Central memory CD8-positive, alpha-beta T cell (primary cell): ENCODE measurements around the gene LYST.
A peak's percentile ranks its signal among the peaks of the same experiment; 100 is the strongest.

ENCODE experiments used
- ATAC-seq: fragments of 150-1000 bp; cut with Tn5 transposase; replicated peaks from 2 replicates; pipeline ENCODE4 v1.10.0; 2022; ENCODE audit warnings: mild to moderate bottlenecking, moderate FRiP score, moderate number of reproducible peaks; ENCODE audit not compliant: poor library complexity, severe bottlenecking; ENCODE audit errors: extremely low read depth
- DNase-seq, 2 donors: peaks; one replicate each; pipeline ENCODE4 v3.0.0; 2021; ENCODE audit warnings: low spot score in 2 of 2
- H3K27ac Mint-ChIP-seq: one replicate; pipeline ENCODE4 v1.8.0; 2022; ENCODE audit warnings: low read depth, mild to moderate bottlenecking, moderate library complexity, mixed read lengths
- H3K27me3 Mint-ChIP-seq: one replicate; pipeline ENCODE4 v1.8.0; 2022; ENCODE audit warnings: mixed read lengths
- H3K36me3 Mint-ChIP-seq: one replicate; pipeline ENCODE4 v1.8.0; 2022; ENCODE audit warnings: mild to moderate bottlenecking, moderate library complexity, mixed read lengths; ENCODE audit not compliant: insufficient read depth
- H3K4me1 Mint-ChIP-seq: one replicate; pipeline ENCODE4 v1.8.0; 2022; ENCODE audit warnings: mixed read lengths
- H3K4me3 Mint-ChIP-seq: one replicate; pipeline ENCODE4 v1.8.0; 2022; ENCODE audit warnings: mild to moderate bottlenecking, moderate library complexity, mixed read lengths
- H3K9me3 Mint-ChIP-seq: one replicate; pipeline ENCODE4 v1.8.0; 2022; ENCODE audit warnings: mixed read lengths

Gene LYST

DNA sequence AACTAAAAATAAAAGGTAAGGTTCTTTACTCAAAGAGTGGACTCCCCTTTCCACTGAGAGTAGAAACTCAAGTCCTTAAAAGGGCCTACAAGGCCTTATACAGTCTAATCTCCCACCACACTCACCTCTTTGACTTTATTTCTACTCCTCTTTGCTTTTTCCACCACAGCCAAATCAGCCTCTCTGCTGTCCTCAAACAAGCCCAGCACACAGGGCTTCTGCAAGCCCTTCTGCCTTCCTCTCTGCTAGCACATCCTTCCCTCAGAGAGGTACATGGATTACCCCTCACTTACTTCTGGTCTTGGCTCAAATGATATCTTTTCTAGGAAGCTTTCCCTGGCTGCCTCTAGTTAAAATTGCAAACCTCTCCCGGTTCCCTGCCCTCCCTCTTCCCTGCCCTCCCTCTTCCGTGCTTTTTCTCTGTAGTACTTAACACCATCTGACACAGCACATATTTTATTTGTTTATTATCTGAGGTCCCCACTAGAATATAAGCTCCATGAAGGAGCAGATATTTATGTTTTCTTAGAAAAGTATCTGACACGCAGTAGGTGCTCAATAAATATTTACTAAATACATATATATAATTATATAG lies 1.7 kb downstream of the LYST start:
- Mint-ChIP-seq H3K4me1 (peaks cover 55% of the 10 kb centered on the region), H3K36me3 (peaks cover 43% of the 10 kb centered on the region), H3K9me3 (no peaks in the 10 kb centered on the region), H3K27ac (peak overlapping the region; percentile 100), H3K27me3 (no peaks in the 10 kb centered on the region), H3K4me3 (peak overlapping the region; percentile 99)
- ATAC-seq (no peak), DNase-seq (no peak)

DNA sequence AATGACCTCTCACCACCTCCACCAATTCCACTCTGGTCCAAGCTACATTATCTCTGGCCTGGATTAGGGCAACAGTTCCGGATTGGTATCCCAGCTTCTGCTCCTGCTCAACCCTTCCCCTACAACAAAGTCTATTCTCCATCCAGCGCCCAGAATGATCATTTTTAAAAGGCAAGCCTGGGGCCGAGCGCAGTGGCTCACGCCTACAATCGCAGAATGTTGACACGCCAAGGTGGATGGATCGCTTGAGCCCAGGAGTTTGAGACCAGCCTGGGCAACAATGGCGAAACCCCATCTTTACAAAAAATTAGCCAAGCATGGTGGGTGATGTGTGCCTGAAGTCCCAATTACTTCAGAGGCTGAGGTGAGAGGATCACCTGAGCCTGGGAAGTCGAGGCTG lies 2.2 kb downstream of the LYST start:
- H3K27me3 Mint-ChIP-seq, result no peaks in the 10 kb centered on the region
- peak overlapping the region; percentile 100 for H3K27ac Mint-ChIP-seq
- no peaks in the 10 kb centered on the region for H3K9me3 Mint-ChIP-seq
- peak overlapping the region; percentile 99 for H3K4me3 Mint-ChIP-seq
- no peak for DNase-seq
- no peak for ATAC-seq
- H3K4me1 Mint-ChIP-seq, result peaks cover 55% of the 10 kb centered on the region
- H3K36me3 Mint-ChIP-seq, result peaks cover 43% of the 10 kb centered on the region

DNA sequence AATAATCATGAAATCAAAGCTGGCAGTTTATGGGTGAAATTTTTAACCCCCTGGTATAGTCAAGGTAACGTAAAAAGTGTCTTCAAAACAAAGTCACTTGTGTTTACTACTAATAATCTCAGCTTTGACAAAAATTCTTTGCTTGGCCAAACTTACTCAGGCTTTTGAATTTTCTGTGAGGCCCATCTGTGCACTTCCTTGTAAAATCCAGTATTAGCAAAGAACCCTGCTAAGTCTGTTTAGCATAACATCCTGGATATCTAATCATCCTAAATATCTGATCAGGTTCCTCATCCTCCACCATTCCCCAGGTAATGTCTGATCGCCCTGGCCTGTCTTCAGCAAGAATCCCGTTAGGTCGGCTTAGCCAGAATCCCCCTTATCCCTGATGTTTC lies 3.0 kb downstream of the LYST start:
- H3K4me3 Mint-ChIP-seq, result peak overlapping the region; percentile 99
- H3K27me3 Mint-ChIP-seq, result no peaks in the 10 kb centered on the region
- peaks cover 55% of the 10 kb centered on the region for H3K4me1 Mint-ChIP-seq
- no peak for DNase-seq
- H3K36me3 Mint-ChIP-seq, result peaks cover 43% of the 10 kb centered on the region
- ATAC-seq, result no peak
- H3K27ac Mint-ChIP-seq, result peak overlapping the region; percentile 100
- H3K9me3 Mint-ChIP-seq, result no peaks in the 10 kb centered on the region

DNA sequence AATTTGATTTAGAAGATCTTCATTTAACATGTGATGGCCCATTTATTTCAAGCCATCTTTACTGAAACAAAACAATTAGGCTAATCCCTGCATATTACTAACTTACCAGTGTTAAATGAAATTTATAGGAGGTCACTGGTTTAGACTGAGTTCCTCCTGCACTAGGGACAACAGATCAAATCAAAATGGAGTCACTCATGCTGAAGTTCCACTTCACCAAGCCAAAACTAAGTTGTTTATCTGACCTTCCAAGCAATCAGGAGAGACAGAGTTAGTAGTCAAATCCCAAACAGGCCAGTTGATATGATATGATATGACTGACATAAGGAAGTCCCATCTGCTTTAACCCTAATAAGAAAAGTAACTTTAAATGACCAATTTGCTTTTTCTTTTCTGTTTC lies 4.8 kb downstream of the LYST start:
- H3K4me3 Mint-ChIP-seq, result no peak overlapping the region
- H3K9me3 Mint-ChIP-seq, result no peaks in the 10 kb centered on the region
- DNase-seq, result no peak
- peaks cover 30% of the 10 kb centered on the region for H3K36me3 Mint-ChIP-seq
- peaks cover 38% of the 10 kb centered on the region for H3K4me1 Mint-ChIP-seq
- H3K27ac Mint-ChIP-seq, result peak overlapping the region; percentile 100
- H3K27me3 Mint-ChIP-seq, result no peaks in the 10 kb centered on the region
- ATAC-seq, result no peak

DNA sequence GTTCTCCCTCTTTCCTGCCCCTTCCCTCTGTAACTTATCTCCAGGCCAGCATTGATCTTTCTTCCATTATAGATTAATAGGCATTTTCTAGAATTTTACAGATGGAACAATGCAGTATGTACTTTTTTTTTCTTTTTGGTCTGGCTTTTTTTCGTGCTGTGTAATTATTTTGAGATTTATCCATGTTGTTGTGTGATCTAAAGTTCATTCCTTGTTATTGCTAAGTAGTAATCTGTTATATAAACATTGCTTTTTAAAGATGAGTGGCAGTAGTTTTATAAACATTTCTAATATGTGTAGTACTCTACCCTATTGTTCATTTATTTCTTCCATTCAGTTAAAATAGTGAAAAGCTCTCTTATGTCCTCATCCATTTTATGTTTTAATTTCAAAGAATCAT lies 5.9 kb downstream of the LYST start:
- DNase-seq, result no peak
- Mint-ChIP-seq H3K9me3 (no peaks in the 10 kb centered on the region), H3K27me3 (no peaks in the 10 kb centered on the region), H3K36me3 (peaks cover 20% of the 10 kb centered on the region), H3K27ac (no peak overlapping the region), H3K4me3 (no peak overlapping the region), H3K4me1 (peaks cover 35% of the 10 kb centered on the region)
- no peak for ATAC-seq

DNA sequence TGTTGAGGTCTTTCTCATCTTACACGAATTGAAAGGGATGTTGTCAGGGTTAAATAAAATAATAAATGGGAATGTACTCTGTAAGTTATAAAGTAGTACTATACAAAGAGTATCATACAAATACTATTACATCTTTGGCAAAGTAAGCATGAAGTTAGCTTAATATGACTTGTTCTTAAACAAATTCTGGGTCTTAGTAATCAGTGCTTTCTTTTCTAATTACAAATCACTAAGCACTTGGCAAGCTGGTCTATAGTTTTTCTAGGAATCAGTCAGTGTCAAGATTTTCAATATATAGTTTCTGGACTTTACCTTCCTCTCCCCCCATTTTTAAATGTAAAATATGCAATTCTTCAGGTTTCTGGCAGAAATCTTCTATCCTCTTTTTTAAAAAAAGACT lies 6.9 kb downstream of the LYST start:
- no peak overlapping the region for H3K27ac Mint-ChIP-seq
- peaks cover 18% of the 10 kb centered on the region for H3K36me3 Mint-ChIP-seq
- H3K27me3 Mint-ChIP-seq, result no peaks in the 10 kb centered on the region
- H3K4me3 Mint-ChIP-seq, result no peak overlapping the region
- H3K4me1 Mint-ChIP-seq, result peaks cover 29% of the 10 kb centered on the region
- no peak for DNase-seq
- H3K9me3 Mint-ChIP-seq, result no peaks in the 10 kb centered on the region
- ATAC-seq, result no peak

DNA sequence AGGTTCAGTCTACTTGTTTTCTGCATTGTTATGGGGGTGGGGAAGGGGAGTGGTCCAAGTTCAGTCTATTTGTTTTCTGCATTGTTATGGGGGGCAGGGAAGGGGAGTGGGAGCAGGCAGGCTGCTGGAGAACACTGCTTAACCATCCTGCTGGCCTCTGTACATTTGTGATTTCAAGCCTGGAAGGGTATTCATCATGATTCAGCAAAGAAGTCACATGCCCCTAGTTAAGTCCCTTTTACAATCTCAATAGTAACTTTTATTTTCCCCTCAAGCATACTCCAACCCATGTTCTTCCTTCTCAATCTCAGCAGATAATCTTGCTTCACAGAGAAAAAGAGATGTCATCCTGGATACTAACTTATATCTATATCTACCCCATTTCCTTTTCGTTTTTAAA lies 7.9 kb downstream of the LYST start:
- Mint-ChIP-seq H3K27me3 (no peaks in the 10 kb centered on the region), H3K27ac (no peak overlapping the region), H3K9me3 (no peaks in the 10 kb centered on the region), H3K4me1 (peaks cover 29% of the 10 kb centered on the region), H3K36me3 (peaks cover 15% of the 10 kb centered on the region), H3K4me3 (no peak overlapping the region)
- no peak for DNase-seq
- ATAC-seq, result no peak

DNA sequence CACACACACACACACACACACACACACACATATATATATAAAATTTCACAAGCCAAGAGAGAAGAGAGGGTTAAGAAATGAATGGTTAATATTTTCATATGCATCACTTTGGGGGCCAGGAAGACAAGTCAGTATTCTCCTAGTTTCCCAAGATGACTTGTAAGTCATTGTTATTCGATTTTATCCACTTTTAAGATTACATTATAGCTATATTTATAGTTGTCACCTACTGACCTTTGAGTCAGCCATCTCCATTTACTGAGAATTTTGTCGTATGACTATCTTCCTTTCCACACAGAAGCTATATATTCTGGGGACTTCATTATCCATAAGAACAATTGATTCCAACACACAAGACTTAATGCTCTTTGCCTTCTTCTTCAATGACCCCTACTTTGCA lies 8.9 kb downstream of the LYST start:
- Mint-ChIP-seq H3K36me3 (peaks cover 10% of the 10 kb centered on the region), H3K27me3 (no peaks in the 10 kb centered on the region), H3K27ac (no peak overlapping the region), H3K4me3 (peak overlapping the region; percentile 2), H3K4me1 (peaks cover 29% of the 10 kb centered on the region), H3K9me3 (no peaks in the 10 kb centered on the region)
- ATAC-seq, result no peak
- DNase-seq, result no peak

DNA sequence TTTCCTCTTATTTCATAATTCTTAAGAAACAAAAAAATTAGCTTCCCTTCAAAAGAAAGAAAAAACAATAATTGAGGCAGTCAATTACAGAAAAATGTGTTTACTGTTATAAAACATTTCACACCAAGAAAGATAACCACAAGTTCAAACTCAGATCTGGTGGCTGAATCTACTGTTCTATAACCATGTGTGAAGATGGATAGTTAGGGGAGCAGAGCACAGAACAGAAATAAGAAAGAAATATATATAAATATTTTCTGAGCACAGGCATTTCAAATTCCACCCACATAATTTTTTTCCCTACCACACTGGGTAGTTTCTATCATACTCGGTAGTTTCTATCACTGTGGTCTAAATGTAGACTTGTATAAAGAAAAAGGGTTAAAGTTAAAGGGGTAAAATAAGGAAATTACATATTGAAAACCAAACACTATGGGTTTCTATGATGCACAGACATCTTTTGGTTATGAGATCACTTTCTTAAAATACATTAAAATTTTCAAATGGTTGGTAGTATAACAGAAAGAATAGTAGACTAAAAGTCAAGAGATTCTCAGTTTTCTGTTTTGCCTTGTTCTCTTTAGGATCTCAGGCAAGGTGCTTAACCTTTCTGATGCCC lies 10.8 kb downstream of the LYST start:
- no peaks in the 10 kb centered on the region for H3K27me3 Mint-ChIP-seq
- peak; percentile 69 for ATAC-seq
- H3K9me3 Mint-ChIP-seq, result no peaks in the 10 kb centered on the region
- peak overlapping the region; percentile 14 for H3K4me3 Mint-ChIP-seq
- H3K36me3 Mint-ChIP-seq, result peaks cover 4% of the 10 kb centered on the region
- H3K27ac Mint-ChIP-seq, result peak overlapping the region; percentile 6
- DNase-seq, result no peak
- H3K4me1 Mint-ChIP-seq, result peaks cover 31% of the 10 kb centered on the region

DNA sequence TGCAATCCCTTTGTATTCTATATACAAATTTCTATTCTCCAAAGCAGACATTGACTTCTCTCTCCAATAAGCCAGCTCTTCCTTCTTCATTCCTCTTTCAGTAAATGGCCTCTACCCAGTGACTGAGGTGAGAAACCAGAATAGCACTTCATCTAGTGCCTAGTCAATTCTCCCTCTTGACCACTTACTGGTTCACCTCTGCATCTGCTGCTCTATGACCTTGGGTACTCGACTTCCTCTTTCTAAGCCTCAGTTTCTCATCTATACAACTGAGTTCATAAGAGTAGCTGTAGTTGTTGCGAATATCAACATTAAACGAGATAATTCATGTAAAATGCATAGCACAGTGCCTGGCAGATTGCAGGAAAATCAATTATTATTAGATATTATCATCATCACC lies 12.4 kb downstream of the LYST start:
- Mint-ChIP-seq H3K27me3 (no peaks in the 10 kb centered on the region), H3K36me3 (peaks cover 4% of the 10 kb centered on the region), H3K9me3 (no peaks in the 10 kb centered on the region), H3K4me3 (no peak overlapping the region), H3K27ac (peak overlapping the region; percentile 83), H3K4me1 (peaks cover 46% of the 10 kb centered on the region)
- no peak for ATAC-seq
- no peak for DNase-seq

DNA sequence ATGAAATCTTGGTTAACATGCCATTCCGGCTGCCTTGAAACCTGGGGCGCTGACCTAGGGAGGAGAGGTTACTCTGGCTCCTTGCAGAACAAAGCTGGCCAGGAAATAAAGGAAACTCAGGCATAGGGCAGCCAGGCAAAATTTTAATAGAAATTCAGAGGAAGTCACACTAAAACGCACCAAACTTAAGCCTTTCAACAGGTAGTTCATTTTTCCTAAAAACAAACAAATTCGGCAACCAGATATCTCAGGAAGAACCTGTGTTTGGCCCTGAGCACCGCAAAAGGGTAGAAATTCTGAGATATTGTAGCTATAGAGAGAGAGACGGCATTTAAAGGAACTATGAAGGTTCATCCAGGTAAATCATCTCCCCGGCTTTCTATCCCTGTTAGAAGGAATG lies 13.1 kb downstream of the LYST start:
- ATAC-seq (no peak), DNase-seq (no peak)
- H3K27ac Mint-ChIP-seq, result no peak overlapping the region
- H3K36me3 Mint-ChIP-seq, result peaks cover 4% of the 10 kb centered on the region
- H3K9me3 Mint-ChIP-seq, result no peaks in the 10 kb centered on the region
- peaks cover 53% of the 10 kb centered on the region for H3K4me1 Mint-ChIP-seq
- no peaks in the 10 kb centered on the region for H3K27me3 Mint-ChIP-seq
- H3K4me3 Mint-ChIP-seq, result no peak overlapping the region

DNA sequence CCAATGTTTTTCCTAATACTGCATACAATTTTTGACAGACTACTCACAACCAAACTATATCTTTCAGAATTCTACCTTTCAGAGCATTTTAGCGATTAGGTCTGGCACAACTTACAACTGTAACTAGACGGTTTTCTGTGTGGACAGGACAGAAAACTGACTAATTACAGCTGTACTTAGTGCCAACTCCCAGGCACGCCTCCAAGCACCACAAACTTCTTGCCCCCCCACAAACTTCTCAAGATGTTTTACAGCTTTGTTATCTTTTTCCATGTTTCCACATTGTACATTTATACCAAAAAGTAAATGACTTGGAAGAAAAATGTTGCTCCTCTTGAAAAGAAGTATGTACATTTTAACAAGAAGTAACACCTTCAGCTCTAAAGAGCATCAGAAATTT lies 13.8 kb downstream of the LYST start:
- ATAC-seq (no peak), DNase-seq (no peak)
- Mint-ChIP-seq H3K9me3 (no peaks in the 10 kb centered on the region), H3K36me3 (peaks cover 4% of the 10 kb centered on the region), H3K27ac (no peak overlapping the region), H3K4me3 (no peak overlapping the region), H3K4me1 (peaks cover 61% of the 10 kb centered on the region), H3K27me3 (no peaks in the 10 kb centered on the region)

DNA sequence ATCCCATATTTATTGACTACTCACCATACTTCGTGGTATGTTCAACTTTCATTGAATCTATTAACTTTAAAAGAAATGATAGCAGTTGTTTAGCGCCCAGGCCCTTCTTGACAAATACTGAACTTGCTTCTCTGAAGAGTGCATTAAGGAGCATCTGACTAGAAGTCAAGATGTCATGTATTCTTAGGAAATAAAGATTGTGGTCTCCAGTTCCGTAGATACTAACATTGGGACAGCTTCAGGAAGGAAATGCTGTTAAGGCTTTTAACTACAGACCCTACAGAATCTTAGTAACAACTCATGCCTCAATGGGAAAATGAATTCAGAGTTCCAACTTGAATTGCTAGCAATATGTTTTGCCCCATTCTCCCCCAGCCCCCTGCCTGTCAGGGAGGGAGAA lies 14.8 kb downstream of the LYST start:
- H3K4me1 Mint-ChIP-seq, result peaks cover 70% of the 10 kb centered on the region
- no peaks in the 10 kb centered on the region for H3K27me3 Mint-ChIP-seq
- no peak overlapping the region for H3K4me3 Mint-ChIP-seq
- DNase-seq (no peak), ATAC-seq (no peak)
- H3K36me3 Mint-ChIP-seq, result peaks cover 4% of the 10 kb centered on the region
- H3K9me3 Mint-ChIP-seq, result no peaks in the 10 kb centered on the region
- H3K27ac Mint-ChIP-seq, result no peak overlapping the region
